ENCODE measurements around the gene ARHGAP6. TPM values are rescaled to one million over a fixed set of nuclear protein-coding genes. Genes with fewer than 3 reads are reported as not detected.
"Not testable (repeated sequence)": the region's sequence is repeated elsewhere in the genome, so short reads cannot be mapped to it uniquely, and the experiment has no call there.

ARHGAP6 gene
- polyA plus RNA-seq, 1 donor: 15.0 TPM

DNA sequence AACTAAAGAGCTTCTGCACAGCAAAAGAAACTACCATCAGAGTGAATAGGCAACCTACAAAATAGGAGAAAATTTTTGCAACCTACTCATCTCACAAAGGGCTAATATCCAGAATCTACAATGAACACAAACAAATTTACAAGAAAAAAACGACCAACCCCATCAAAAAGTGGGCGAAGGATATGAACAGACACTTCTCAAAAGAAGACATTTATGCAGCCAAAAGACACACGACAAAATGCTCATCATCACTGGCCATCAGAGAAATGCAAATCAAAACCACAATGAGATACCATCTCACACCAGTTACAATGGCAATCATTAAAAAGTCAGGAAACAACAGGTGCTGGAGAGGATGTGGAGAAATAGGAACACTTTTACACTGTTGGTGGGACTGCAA is 304.1 kb downstream of the ARHGAP6 start:
- DNase-seq: not testable (repeated sequence)

DNA sequence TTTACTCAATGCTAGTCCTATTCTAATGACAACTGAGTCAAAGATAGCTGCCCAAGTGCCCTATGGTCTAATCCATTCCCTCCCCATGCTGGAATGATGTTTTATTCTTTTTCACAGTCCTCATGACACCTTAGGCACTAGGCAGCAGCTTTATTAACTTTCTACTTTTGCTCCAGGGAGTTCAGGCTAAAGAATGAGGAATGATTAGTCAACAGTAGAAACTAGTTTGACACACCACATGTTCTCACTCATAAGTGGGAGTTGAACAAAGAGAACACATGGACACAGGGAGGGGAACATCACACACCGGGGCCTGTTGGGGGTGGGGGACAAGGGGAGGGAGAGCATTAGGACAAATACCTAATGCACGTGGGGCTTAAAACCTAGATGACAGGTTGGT is 309.8 kb downstream of the ARHGAP6 start:
- not testable (repeated sequence) for DNase-seq

DNA sequence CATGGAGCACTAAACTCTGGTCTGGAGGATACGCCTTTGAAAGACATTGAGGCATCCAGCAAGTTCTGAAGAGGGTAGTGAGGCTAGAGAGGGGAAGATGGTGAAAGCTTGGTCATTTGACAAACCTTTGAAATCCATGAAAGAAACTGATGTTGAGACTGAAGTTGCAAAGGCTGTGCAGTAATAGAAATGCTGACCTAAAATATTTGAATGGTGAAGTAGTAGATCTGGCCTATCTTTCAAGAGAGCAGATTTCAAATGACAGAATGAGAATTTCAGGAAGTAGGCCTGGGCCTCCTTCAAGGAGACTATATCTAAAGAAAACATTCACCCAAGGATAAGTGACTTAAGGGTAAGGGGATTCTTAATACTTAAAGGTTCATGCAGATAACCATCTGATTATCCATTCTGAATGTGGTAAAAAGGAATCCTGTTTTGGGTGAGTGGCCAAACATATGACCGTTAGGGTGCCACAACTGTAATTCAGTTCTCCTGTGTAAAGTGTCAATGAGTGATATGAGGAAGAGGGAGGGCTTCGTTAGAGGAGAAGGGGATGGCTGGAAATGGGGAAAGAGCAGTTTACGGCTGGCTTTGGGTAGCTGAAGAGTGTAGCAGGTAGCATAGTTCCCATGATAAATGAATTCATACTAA is 310.3 kb downstream of the ARHGAP6 start:
- no peak for DNase-seq

DNA sequence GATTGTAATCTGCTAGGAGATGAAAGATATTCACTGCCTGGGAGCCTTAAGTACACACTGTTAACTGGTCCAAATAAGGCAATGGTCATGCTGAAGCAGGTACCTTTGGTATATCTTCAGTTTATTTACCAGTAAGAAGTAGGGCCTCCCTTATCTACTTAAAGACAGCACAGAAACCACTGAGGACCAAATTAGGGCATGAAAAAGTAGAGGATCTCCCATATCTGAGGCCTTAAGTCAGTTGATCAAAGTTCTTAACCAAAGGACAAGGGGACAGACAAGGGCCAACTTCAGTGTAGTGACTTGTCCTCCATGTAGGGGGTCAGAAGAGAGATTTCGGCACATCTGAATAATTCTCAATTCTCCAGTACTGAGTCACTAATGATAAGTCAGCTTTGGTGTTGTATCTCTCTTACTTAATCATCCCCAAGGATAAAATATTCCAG is 313.4 kb downstream of the ARHGAP6 start:
- no peak for DNase-seq

DNA sequence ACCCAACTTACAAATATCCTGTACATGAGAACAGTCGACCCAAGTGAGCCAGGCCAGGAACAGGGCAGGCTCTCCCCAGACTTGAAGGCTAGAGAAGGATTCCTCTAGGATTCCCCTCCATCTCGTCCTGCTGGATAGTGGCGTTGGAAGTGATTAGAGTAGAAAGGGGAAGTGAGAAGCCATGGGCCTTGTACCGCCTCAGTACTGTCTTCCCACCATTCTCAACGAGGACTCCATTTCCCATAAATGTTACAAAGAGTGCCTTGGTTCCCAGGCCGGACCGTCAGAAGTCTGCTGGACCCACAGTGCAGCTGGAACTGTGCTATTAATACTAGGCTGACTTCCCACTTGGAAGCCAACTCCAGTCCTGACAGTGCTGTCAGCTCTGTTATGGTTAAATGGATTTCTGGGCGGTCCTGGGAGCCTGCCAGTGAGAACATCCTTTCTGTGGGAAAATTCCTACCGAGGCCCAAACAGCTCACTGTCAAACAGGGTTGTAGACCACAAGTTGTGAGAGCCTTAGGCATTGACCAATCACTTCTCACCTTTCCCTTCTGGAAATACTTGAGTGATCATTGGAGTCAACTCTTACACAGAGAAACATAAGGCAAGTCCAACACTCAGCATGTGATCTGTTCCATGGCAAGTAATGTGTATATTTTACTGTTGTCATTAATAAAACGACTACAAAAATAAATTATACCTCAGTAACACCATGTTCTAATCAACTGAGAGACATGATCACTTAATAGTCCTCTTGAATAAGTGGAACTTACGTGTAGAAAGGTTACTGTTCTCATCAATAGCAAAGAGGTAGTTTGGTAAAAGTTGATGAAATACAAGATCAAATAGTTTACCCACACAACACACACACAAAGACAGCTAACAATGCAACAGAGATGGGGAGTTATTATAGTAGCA is 314.1 kb downstream of the ARHGAP6 start:
- no peak for DNase-seq

DNA sequence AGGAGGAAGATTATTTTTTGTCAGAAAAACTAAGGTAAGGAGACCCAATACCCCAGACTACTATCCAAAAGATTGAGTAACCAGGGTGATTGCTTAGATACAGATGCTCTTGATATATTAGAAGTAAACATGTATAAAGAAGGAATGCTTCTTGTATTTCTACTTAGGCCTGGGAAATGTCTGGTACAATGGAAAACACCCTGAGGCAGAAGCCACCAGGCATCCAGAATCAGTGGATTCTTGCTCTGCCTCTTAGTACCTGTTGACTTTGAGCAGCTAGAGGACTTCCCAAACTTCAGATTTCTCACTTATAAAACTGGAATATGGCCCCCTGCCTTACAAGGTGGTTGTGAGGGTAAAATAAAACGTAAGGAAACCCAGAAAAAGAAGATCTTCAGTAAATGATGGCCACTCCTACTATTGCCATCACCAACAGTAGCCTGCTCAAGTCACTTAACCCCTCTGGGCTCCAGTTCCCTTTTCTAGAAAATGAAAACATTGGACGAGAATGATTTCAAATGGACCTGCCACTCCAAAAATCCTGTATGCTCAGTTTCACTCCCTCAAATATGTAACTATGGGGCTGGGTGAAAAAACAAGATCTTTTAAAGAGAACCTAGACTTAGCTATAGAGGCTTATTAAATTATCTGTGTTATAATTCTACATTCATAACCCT is 315.9 kb downstream of the ARHGAP6 start:
- no peak for DNase-seq

DNA sequence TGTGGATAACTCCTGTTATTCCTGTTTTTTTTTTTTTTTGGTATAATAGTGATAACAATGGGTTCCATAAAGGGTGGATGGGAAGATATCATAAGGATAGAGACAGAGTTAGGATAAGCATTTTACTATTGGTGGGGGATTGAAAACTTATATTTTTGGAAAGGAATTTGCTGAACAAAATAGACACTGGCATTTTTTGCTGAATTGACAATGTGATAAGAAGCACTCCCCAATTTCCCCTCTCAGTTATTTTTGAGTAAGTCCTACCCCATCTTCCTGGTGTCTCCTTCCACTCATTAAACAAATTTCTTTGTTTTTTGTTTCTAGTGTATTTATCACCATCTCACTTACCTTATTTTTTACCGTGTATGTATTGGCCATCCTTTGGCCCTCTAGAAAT is 316.7 kb downstream of the ARHGAP6 start:
- DNase-seq: no peak

DNA sequence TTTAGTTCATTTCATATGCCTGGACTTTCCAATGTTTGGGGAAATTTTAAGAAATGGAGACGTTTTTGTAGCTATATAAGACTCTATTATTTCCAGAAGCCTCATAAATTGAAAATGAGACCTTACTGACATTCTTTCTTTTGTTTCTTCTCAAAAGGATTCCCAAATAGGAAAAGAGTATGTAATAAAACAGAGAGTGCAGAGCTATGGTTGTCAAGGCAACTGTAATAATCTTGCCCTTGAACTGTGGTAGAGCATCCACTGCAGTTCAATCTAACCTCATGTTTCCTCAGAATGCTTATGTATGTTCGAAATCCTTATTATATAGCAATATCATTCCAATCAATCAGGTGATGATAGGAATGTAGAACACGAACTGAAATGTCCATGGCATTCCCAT is 318.4 kb downstream of the ARHGAP6 start:
- no peak for DNase-seq

DNA sequence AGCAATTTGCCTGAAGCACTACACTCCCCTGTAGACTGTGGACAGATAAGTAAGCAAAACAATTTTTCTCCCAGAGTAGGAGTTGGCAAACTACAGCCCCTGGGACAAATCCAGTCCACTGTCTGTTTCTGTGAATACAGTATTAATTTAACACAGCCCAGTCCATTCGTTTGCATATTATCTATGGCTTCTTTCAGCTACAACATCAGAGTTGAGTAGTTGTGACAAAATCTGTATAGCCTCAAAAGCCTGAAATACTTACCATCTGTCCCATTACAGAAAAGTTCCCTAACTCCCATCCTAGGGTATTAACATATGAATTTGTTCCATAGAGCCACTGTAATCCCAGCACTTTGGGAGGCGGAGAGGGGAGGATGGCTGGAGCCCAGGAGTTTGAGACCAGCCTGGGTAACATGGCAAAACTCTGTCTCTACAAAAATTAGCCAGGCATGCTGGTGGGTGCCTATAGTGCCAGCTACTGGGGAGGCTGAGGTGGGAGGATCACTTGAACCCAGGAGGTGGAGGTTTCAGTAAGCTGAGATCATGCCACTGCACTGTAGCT is 319.5 kb downstream of the ARHGAP6 start:
- no peak for DNase-seq

DNA sequence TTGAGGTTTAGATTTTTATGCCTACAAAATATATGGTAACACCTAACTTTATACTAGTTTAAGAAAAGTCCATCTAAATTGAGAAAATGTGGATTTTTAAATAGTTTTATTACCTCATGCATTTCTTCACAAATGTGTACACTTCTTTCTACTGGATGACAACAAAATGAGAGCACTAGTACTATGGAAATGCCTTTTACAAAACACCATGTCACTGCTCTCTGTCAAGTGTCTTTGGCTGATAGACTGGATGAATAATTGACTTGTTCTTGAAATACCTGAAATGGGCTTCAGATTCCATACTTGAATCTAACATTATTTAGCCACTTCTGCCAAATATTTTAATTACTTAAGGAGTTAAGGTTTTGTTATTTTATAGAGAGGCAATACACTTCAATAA is 323.0 kb downstream of the ARHGAP6 start:
- no peak for DNase-seq

DNA sequence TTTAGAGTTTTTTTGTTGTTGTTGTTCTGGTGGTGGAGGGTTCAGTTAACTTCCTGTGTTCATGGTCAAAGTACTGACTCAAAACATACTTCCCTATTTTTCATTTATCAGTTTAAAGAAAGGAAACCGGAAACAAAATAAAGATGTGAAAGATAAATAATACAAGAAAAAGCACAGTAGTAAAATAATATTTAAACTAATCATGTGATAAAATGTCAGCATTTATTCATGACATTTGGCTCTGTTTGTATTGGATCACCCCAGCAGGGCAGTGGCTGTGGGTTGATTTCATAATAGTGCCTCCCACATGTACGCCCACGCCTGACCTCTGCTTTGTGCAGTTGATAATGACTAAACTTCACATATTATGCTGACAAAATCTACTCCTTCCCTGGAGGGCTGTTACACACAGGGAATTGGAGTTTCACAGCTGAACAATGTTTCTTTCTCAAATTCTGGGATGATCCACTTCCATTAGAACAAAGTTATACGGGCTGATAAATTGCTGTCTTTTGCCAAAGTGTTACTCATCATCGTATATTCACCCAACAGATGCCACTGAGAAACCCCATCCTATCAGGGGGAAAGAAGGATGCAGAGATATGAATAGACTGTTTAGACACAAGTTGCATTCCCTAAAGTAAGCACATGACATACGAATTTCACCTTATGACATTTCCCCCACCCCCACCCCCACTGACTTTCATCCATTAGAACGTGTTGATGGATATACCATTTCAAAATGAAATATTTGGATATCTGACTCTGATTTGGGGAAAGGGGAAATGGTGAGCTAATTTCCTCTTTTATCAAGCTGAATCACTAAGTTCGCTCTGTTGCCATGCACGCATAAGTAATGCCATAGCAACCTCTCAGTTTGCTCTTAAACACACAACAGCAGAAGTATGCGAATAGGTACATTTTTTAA is 324.2 kb downstream of the ARHGAP6 start:
- DNase-seq: no peak

DNA sequence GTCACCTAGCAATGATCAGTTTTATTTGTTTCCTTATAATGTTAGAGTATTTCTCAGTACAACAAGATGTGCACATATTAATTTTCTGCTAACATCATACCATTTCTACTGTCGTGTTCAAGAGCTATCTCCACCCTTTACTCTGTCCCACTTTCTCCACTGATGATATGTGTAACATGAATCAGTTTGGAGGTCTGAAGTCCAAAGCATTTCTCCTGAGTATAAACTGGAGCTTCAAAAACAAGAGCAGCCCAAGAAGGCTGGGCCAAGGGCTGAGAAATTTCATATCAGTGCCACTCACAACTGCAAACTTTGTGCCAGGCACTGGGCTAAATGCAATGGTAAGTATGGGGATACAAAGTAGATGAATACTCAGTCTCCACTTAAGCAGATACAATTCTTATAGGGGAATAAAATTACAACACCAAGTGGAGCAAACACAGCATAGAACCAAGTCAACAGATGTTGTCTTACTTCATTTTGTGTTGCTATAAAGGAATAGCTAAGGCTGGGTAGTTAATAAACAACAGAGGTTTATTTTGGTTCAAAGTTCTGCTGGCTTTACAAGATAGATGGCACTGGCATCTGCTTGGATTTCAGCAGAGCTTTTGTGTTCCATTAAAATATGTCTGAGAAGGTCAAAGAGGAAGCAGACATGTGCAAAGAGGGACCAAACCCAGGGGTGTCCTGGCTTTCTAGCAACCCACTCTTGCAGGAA is 328.3 kb downstream of the ARHGAP6 start:
- no peak for DNase-seq

DNA sequence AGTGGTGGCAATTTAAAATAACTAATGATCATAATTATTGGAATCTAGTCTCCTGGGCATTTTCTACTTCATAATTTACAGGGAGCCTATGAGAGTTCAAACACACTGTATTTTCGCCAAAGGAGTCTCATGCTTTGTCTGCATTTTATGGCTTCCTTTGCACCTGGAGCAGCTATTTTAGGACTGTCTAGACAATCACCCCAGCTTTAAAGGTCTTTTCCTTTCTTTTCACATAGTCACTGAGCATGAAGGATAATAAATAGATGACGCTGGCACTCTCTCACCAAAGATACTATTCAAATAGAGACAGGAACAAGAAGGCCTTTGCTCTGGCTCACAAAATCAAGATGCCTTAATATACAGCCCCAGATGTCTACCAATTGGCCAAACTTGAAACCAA is 329.5 kb downstream of the ARHGAP6 start:
- DNase-seq: no peak

DNA sequence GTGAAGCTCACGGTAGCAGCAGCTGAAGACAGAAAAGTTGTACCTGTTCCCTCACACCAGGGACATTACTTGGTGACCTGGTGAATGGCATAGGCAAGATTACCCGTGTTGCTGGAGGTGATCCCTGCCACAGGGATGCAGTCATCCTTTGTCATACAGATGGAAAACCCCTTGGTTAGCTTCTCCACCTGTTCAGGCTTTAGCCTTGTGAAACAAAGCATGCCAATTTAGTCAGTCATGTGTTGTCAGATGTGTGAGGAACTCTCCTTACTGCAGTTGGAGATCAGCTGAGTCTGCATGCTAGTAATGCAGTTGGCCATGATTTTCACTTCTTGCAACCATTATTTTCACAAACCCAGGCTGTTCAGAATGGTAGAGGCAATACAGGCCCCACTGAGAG is 331.6 kb downstream of the ARHGAP6 start:
- DNase-seq: no peak

DNA sequence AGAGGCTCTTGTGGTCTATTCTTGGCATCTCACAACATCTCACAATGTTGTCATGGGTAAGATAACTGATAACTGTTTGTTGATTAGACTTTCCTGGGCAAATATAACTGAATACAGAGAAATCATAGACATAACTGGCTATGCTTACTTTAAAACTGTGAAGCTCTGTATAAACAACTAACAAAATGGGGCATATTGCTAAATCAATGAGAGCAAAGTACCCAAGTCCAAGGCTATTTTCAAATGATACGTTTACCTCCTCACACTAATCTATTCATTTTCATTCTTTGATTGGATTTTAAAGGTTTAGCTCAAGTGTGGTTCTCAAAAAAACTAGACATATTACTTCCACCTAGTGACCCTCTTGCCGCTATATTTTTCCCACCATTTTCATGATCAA is 333.9 kb downstream of the ARHGAP6 start:
- DNase-seq: no peak

DNA sequence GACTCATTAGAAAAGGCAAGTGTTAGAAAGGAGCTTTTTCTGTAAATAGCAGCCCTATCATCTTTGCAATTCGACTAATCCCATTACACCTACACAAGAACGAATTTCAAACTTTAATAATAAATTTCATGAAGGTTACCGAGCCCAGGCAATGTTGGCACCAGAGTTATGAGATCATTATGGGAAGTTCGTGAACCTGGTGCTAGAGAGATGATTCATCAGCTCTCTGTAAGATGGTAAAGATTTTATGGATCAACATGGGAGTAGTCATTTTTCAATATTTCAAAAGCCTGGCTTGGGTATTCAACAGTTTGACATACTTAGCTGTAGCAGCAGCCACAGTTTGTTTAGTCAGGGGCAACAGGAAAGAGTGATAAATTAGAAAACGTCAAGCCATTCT is 336.7 kb downstream of the ARHGAP6 start:
- DNase-seq: no peak

DNA sequence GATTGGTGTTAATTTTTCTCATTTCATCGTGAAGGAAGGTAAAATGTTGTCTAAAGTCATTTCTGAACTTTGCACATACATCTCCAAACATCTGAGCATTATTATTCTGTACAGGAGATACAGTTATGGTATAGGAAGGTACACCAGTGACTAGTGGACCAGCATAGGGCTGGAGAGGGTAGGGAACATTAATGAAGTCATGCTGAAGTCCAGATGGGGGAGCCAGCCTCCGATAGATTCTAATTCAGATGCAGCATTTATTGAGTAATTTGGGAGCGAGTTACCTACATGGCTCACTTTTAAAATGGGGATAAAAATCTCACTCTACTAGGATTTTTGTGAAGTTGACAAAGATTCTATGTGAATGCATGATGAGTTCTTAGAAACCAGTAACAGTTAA is 337.6 kb downstream of the ARHGAP6 start:
- DNase-seq: no peak

DNA sequence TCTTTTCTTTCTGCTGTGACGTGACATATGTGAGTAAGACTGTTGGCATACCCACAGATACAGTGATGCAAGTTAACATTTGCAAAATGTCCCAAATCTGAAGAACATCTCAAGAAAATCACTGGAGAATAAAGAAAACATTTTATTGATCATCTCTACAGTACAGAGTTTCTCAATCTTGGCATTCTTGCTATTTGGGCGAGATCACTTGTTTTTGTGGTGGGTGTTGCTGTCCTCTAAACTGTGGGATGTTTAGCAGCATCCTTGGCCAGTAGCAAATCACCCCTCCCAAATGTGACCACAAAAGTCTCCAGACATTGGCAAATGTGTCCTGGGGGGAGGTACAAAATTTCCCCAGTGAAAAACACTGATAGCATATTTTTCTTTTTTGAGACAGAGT is 343.7 kb downstream of the ARHGAP6 start:
- DNase-seq: no peak

DNA sequence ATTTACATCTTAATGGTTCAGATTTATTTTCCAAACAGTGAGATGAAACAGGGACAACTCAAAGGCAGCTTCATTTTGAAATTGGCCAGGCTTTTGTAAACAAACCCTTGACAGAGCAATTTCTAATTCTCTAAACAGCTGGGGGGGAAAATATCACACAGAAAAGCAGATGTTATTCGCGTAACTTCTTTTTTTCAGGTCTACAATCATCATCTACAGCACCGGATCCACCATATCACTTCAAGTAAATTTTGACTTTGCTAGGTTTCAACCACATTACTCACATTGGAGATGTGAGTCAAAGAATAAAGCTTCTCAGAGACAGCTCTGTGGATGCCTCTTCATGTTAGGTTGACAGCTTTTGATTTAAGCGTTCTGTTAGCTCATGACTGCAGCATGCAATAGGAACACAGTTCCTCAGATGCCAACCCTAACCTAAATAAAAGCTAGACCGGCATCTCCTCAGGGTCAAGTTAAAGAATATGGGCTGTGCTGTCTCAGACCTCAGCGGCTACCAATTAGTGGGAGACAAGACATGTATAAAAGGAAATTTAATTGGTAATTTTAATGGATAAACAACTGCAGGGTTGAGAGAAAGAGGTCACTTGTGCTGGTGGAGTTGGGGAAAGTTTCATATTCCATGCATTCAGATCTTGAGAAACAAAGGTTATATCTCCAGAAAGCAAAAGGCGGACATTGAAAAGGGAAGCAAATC is 345.8 kb downstream of the ARHGAP6 start:
- no peak for DNase-seq

DNA sequence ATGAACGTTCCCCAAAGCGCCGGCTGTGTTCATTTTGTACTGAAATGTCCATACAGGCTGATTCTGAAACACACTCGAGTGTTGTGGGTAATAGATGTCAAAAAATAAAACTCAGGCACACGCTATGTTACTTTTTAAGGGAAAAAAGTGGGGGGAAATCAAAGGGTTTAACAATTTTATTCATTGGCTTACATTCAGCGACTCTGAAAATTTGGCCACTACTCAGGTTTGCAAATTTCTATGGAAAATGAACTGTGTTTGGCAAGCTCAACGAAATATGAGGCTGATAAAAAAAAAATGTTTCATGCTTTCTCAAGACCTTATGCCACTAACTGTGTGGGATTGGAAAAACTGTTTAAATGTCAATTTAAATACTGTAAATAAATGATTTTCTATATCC is 354.0 kb downstream of the ARHGAP6 start:
- no peak for DNase-seq

Data from left kidney (tissue), 2 donors.